HCT116 (cell line): Measurements from ENCODE around the gene TRIM69.

Experiments
- CBX3 ChIP-seq: IDR thresholded peaks from 2 replicates; pipeline ENCODE4 v1.6.1; 2012; ENCODE audit warnings: low read depth
- CEBPB ChIP-seq: IDR thresholded peaks from 2 replicates; pipeline ENCODE4 v1.6.1; 2012; ENCODE audit warnings: low read depth
- CTCF ChIP-seq, 3 experiments: fragments of 200-600 bp in 1 of 3; sonication (generic) in 1 of 3; IDR thresholded peaks in 2 of 3; conservative IDR thresholded peaks in 1 of 3; 2 replicates each; pipeline ENCODE4 v1.5.1; 2012 to 2017; ENCODE audit warnings: low read depth in 2 of 3, low read length in 2 of 3, antibody characterized with exemption in 1 of 3, borderline replicate concordance in 1 of 3, control low read depth in 1 of 3, mild to moderate bottlenecking in 1 of 3, mixed read lengths in 1 of 3, mixed run types in 1 of 3, moderate library complexity in 1 of 3; ENCODE audit not compliant: insufficient read depth in 1 of 3
- EGR1 ChIP-seq: IDR thresholded peaks from 2 replicates; pipeline ENCODE4 v1.6.1; 2012; ENCODE audit warnings: low read depth
- EZH2 ChIP-seq: fragments of 200-600 bp; sonication (generic); IDR thresholded peaks from 2 replicates; pipeline ENCODE4 v1.6.1; 2017; ENCODE audit warnings: antibody characterized with exemption, mixed run types
- MAX ChIP-seq: IDR thresholded peaks from 2 replicates; pipeline ENCODE4 v1.6.1; 2012
- POLR2A ChIP-seq: IDR thresholded peaks from 2 replicates; pipeline ENCODE4 v1.7.0; 2011; ENCODE audit warnings: borderline replicate concordance; ENCODE audit not compliant: insufficient read depth, insufficient read length; ENCODE audit errors: extremely low read depth
- POLR2AphosphoS5 ChIP-seq: IDR thresholded peaks from 2 replicates; pipeline ENCODE4 v1.6.1; 2011; ENCODE audit warnings: mild to moderate bottlenecking, low read depth, low read length, moderate library complexity
- REST ChIP-seq: IDR thresholded peaks from 2 replicates; pipeline ENCODE4 v1.6.1; 2012; ENCODE audit warnings: low read depth
- SP1 ChIP-seq: IDR thresholded peaks from 2 replicates; pipeline ENCODE4 v1.6.1; 2012; ENCODE audit warnings: low read depth
- ZFX ChIP-seq: fragments of 450-650 bp; IDR thresholded peaks from 2 replicates; pipeline ENCODE4 v1.6.1; 2017

GRCh38 chr15:44765036-44765435 lies 28.7 kb downstream of the TRIM69 start:
- no peak for TF ChIP-seq REST
- no peak for TF ChIP-seq CBX3
- TF ChIP-seq SP1 = no peak
- TF ChIP-seq CTCF (IDR thresholded peaks at IDR 0.05 in 2 of 3, conservative IDR thresholded peaks at IDR 0.05 in 1 of 3; ENCODE audit: borderline replicate concordance in 1 of 3, insufficient read depth in 1 of 3, low read depth in 2 of 3, low read length in 2 of 3) = no peak
- TF ChIP-seq POLR2AphosphoS5 = no peak
- TF ChIP-seq CEBPB = no peak
- no peak for TF ChIP-seq EZH2
- TF ChIP-seq ZFX = no peak
- TF ChIP-seq EGR1 = no peak
- no peak for TF ChIP-seq MAX
- TF ChIP-seq POLR2A = no peak
